Caco-2 (cell line): ENCODE results near the gene CT47B1. TPM values are rescaled to one million over a fixed set of nuclear protein-coding genes. Genes with fewer than 3 reads are reported as not detected.
"Not testable (repeated sequence)": the region's sequence is repeated elsewhere in the genome, so short reads cannot be mapped to it uniquely, and the experiment has no call there.

Source experiments
- Bru-seq: library from RNA; stranded (reverse); fragments of 400-500 nt; gene quantifications from one replicate; lab custom pipeline; 2021; lab: Mats Ljungman, UMichigan
- BruChase-seq, 2 experiments: library from RNA; stranded (reverse); fragments of 400-500 nt; gene quantifications; one replicate each; lab custom pipeline; 2021; lab: Mats Ljungman, UMichigan
- BruUV-seq: library from RNA; stranded (reverse); fragments of 400-500 nt; replicated peaks from 2 replicates; lab custom pipeline; 2021; lab: Mats Ljungman, UMichigan
- CTCF ChIA-PET: fragments of 300-600 bp; sonication (Branson Sonifier 250); formaldehyde crosslinking; loops from one replicate; lab custom pipeline; 2022; ENCODE audit warnings: antibody characterized with exemption; lab: Charles Lee
- POLR2A ChIA-PET: fragments of 300-600 bp; sonication (Branson Sonifier 250); formaldehyde crosslinking; loops from one replicate; lab custom pipeline; 2022; ENCODE audit warnings: antibody characterized with exemption; lab: Charles Lee
- DNase-seq, 2 experiments: peaks; one replicate each; pipeline versions ENCODE4 v3.0.0 to v3.0.0-alpha.2; 2020 to 2022
- H3K27me3 ChIP-seq: replicated peaks from 2 replicates; pipeline ENCODE4 v1.6.0; 2011; ENCODE audit warnings: low read length; ENCODE audit not compliant: control insufficient read depth, insufficient read depth
- H3K36me3 ChIP-seq: 2 replicates; pipeline ENCODE4 v1.5.1; 2011; ENCODE audit warnings: low read length; ENCODE audit not compliant: control insufficient read depth, insufficient read depth
- H3K4me1 ChIP-seq: fragments of 250-450 bp; sonication (Bioruptor Pico); 2 replicates; pipeline ENCODE4 v1.5.1; 2020; ENCODE audit warnings: mild to moderate bottlenecking
- H3K4me3 ChIP-seq: 2 replicates; pipeline ENCODE4 v1.5.1; 2011; ENCODE audit warnings: low read depth, mild to moderate bottlenecking, control low read depth, low read length
- H3K9me3 ChIP-seq: fragments of 250-450 bp; sonication (Bioruptor Pico); 2 replicates; pipeline ENCODE4 v1.5.1; 2020; ENCODE audit warnings: mild to moderate bottlenecking, moderate library complexity
- H3K27ac Mint-ChIP-seq: one replicate; pipeline ENCODE4 v1.8.0; 2022; ENCODE audit warnings: mixed read lengths; ENCODE audit not compliant: unreplicated experiment
- H3K27me3 Mint-ChIP-seq: one replicate; pipeline ENCODE4 v1.8.0; 2022; ENCODE audit warnings: mixed read lengths; ENCODE audit not compliant: insufficient read depth, unreplicated experiment
- H3K36me3 Mint-ChIP-seq: one replicate; pipeline ENCODE4 v1.8.0; 2022; ENCODE audit warnings: mild to moderate bottlenecking, mixed read lengths; ENCODE audit not compliant: insufficient read depth, unreplicated experiment
- H3K4me1 Mint-ChIP-seq: one replicate; pipeline ENCODE4 v1.8.0; 2022; ENCODE audit warnings: low read depth, mixed read lengths; ENCODE audit not compliant: unreplicated experiment
- H3K4me3 Mint-ChIP-seq: one replicate; pipeline ENCODE4 v1.8.0; 2022; ENCODE audit warnings: mild to moderate bottlenecking, moderate library complexity, mixed read lengths; ENCODE audit not compliant: unreplicated experiment
- H3K9me3 Mint-ChIP-seq: one replicate; pipeline ENCODE4 v1.8.0; 2022; ENCODE audit warnings: mixed read lengths; ENCODE audit not compliant: unreplicated experiment
- CTCF ChIP-seq, 2 experiments: fragments of 200-600 bp in 1 of 2; IDR thresholded peaks; 1 replicate in 1 of 2; 2 replicates in 1 of 2; pipeline versions ENCODE4 v1.5.1 to v1.8.0; 2011 to 2022; ENCODE audit warnings: antibody characterized with exemption in 1 of 2, control low read depth in 1 of 2, inconsistent platforms in 1 of 2, low read depth in 1 of 2, low read length in 1 of 2, mild to moderate bottlenecking in 1 of 2, moderate library complexity in 1 of 2; ENCODE audit not compliant: insufficient read depth in 1 of 2, severe bottlenecking in 1 of 2, unreplicated experiment in 1 of 2
- intact Hi-C: fragments of 100-400 bp; cut with micrococcal nuclease; formaldehyde crosslinking; loops from one replicate; pipeline ENCODE4 v1.10.0; 2022; ENCODE audit not compliant: unreplicated experiment
- long read RNA-seq: library from polyadenylated mRNA; stranded (forward); transcript quantifications from one replicate; pipeline ENCODE4 v2.0.0, GENCODE V29; 2022
- total RNA-seq: library from RNA; stranded (reverse); gene quantifications from 2 replicates; pipeline ENCODE4 v1.2.3, GENCODE V29; 2022

The CT47B1 gene
- not detected in 2 replicates for total RNA-seq
- Bru-seq, nascent RNA = not detected
- not detected for BruChase-seq, experiment 1, labeled RNA remaining after a 2-hour chase
- BruChase-seq, experiment 2, labeled RNA remaining after a 6-hour chase = not detected
- long read RNA-seq = 0 reads

DNA sequence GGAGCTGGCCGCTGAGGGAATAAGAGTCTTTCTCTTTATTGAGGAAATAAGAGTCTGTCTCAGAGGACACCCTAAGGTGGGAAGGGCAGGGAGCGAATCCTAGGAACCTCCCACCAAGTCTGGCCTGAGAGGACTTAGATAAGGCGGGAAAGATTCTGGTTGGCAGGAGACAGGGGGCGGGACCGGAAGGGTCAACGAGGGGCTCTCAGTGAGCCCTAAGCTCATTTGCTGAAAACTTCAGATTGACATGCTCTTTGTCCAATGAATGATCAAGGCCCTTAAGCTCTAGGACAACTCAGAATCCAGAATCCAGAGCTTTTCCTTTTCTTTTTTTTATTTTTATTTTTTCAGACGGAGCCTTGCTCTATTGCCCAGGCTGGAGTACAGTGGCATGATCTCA lies at the start of gene CT47B1:
TSS of gene CT47B1 (minus strand) at position 101 of the 400 bp plus-strand sequence. CDS start 196 bp downstream, outside the sequence.
- H3K27ac Mint-ChIP-seq, H3K9me3 ChIP-seq, H3K36me3 ChIP-seq, H3K9me3 Mint-ChIP-seq, H3K4me1 ChIP-seq, H3K36me3 Mint-ChIP-seq, DNase-seq, H3K4me1 Mint-ChIP-seq, BruUV-seq, H3K27me3 Mint-ChIP-seq, CTCF ChIA-PET, H3K27me3 ChIP-seq, H3K4me3 ChIP-seq, POLR2A ChIA-PET, intact Hi-C loops, H3K4me3 Mint-ChIP-seq: not testable (repeated sequence)

DNA sequence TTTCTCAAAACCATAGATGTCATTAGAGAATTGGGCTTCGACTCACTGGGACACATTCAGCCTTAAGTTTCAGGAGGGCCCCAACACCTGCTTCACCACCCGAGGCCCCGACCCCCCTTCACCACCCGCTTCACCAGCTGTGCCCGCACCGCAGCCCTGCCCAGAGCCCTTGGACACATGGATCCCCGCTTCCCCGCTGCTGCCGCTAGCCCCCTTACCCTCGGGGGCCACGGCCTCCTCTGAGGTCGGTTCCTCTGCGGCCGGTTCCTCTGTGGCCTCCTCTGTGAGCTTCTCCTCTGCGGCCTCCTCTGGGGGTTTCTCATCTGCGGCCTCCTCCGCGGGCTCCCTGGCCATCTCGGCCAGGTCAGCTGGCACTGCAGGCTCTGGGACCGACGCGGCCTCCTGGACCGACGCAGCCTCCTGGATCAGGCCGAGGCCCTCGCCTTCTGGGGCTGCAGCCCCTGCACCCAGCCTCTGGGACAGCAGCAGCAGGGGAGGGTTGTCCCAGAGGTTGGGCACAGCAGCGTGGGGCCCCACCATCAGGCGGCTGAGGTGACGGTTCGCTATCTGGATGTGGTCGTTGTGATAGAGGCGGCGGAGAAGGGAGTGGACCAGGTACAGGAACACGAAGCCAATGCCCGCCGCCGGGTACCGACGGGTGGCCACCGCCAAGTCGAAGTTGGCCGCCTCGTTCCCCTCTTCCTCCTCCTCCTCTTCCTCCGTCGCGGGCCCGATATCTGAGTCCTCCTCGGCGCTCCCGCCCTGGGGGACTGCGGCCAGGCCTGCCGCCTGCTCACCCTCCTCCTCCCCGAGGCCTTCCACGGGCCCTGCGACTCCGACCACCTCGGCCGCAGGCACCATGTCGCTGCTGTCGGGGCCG lies 748 bp downstream of the CT47B1 start:
- no TSS peak for BruUV-seq
- H3K36me3 ChIP-seq = no peaks in the 10 kb centered on the region
- H3K4me1 Mint-ChIP-seq = no peaks in the 10 kb centered on the region
- ChIA-PET CTCF (no interaction called here), POLR2A (no interaction called here)
- no peaks in the 10 kb centered on the region for H3K9me3 Mint-ChIP-seq
- H3K27ac Mint-ChIP-seq = no peak overlapping the region
- H3K9me3 ChIP-seq = no peaks in the 10 kb centered on the region
- no peak for TF ChIP-seq CTCF (IDR thresholded peaks at IDR 0.05; ENCODE audit: insufficient read depth in 1 of 2, low read depth in 1 of 2, low read length in 1 of 2, severe bottlenecking in 1 of 2, unreplicated experiment in 1 of 2)
- H3K4me3 ChIP-seq = no peak overlapping the region
- no peaks in the 10 kb centered on the region for H3K4me1 ChIP-seq
- H3K36me3 Mint-ChIP-seq = no peaks in the 10 kb centered on the region
- H3K27me3 ChIP-seq = no peaks in the 10 kb centered on the region
- H3K27me3 Mint-ChIP-seq = peaks cover 2% of the 10 kb centered on the region
- intact Hi-C loops = no loop called here
- DNase-seq = no peak
- no peak overlapping the region for H3K4me3 Mint-ChIP-seq

GRCh38 chrX:120857240-120857639 lies 18.4 kb downstream of the CT47B1 start:
- H3K27ac Mint-ChIP-seq = no peak overlapping the region

More at GRCh38 chrX:120857240-120857639, 18.4 kb downstream of the CT47B1 start:
- peak; percentile 9 to 38 for DNase-seq
- no peaks in the 10 kb centered on the region for H3K4me1 Mint-ChIP-seq
- no peak for TF ChIP-seq CTCF (IDR thresholded peaks at IDR 0.05; ENCODE audit: insufficient read depth in 1 of 2, low read depth in 1 of 2, low read length in 1 of 2, severe bottlenecking in 1 of 2, unreplicated experiment in 1 of 2)
- no peak overlapping the region for H3K4me3 Mint-ChIP-seq
- no peaks in the 10 kb centered on the region for H3K36me3 Mint-ChIP-seq
- H3K4me1 ChIP-seq = no peaks in the 10 kb centered on the region
- BruUV-seq = no TSS peak
- ChIA-PET POLR2A (no interaction called here), CTCF (interaction anchor here (1.1 kb wide), 1 partner anchor 67 kb away, joined by 9 read pairs; no protein-coding TSS in a partner anchor)
- no peaks in the 10 kb centered on the region for H3K9me3 Mint-ChIP-seq
- no peaks in the 10 kb centered on the region for H3K27me3 ChIP-seq
- H3K36me3 ChIP-seq = no peaks in the 10 kb centered on the region
- H3K27me3 Mint-ChIP-seq = no peaks in the 10 kb centered on the region
- no peaks in the 10 kb centered on the region for H3K9me3 ChIP-seq
- intact Hi-C loops = loop anchor here (1.0 kb wide), 1 partner anchor 67 kb away; no protein-coding TSS in a partner anchor
- H3K4me3 ChIP-seq = no peak overlapping the region
